GM18868 (cell line): ENCODE measurements around the gene SPATA21.
"Not testable (repeated sequence)": the region's sequence is repeated elsewhere in the genome, so short reads cannot be mapped to it uniquely, and the experiment has no call there.

Source experiments
- ATAC-seq: cut with Tn5 transposase; IDR thresholded peaks from one replicate; pipeline ENCODE4 v1.9.1; 2021; ENCODE audit warnings: mild to moderate bottlenecking, moderate library complexity; ENCODE audit not compliant: unreplicated experiment

Gene SPATA21

GRCh38 chr1:16436946-16437474 is at the start of gene SPATA21:
Gene SPATA21 (minus strand): TSS chr1:16437424. CDS start chr1:16431371, 6,053 bp downstream.
- no peak for ATAC-seq

GRCh38 chr1:16487011-16487410 is 49.8 kb upstream of the SPATA21 start:
- ATAC-seq, result not testable (repeated sequence)

- ATAC-seq, result not testable (repeated sequence)
Observed at GRCh38 chr1:16486316-16486715, 49.1 kb upstream of the SPATA21 start.

GRCh38 chr1:16484931-16485330 is 47.7 kb upstream of the SPATA21 start:
- ATAC-seq, result no peak

- ATAC-seq, result no peak
Observed at GRCh38 chr1:16484501-16484835, 47.2 kb upstream of the SPATA21 start.

GRCh38 chr1:16483639-16484500 is 46.6 kb upstream of the SPATA21 start:
- ATAC-seq, result not testable (repeated sequence)

- not testable (repeated sequence) for ATAC-seq
Observed at GRCh38 chr1:16483146-16483545, 45.9 kb upstream of the SPATA21 start.

- ATAC-seq, result no peak
Observed at GRCh38 chr1:16478091-16478490, 40.9 kb upstream of the SPATA21 start.

GRCh38 chr1:16475771-16476770 is 38.8 kb upstream of the SPATA21 start:
- ATAC-seq, result not testable (repeated sequence)

GRCh38 chr1:16474891-16475290 is 37.7 kb upstream of the SPATA21 start:
- not testable (repeated sequence) for ATAC-seq

- no peak for ATAC-seq
Observed at GRCh38 chr1:16474166-16474800, 37.1 kb upstream of the SPATA21 start.

- no peak for ATAC-seq
Observed at GRCh38 chr1:16468558-16468957, 31.3 kb upstream of the SPATA21 start.

GRCh38 chr1:16464917-16465625 is 27.8 kb upstream of the SPATA21 start:
- no peak for ATAC-seq

GRCh38 chr1:16462773-16463330 is 25.6 kb upstream of the SPATA21 start:
- no peak for ATAC-seq

GRCh38 chr1:16461681-16462080 is 24.5 kb upstream of the SPATA21 start:
- ATAC-seq, result no peak

GRCh38 chr1:16459352-16459925 is 22.2 kb upstream of the SPATA21 start:
- ATAC-seq, result no peak

GRCh38 chr1:16458831-16459230 is 21.6 kb upstream of the SPATA21 start:
- ATAC-seq, result no peak

- not testable (repeated sequence) for ATAC-seq
Observed at GRCh38 chr1:16456151-16456550, 18.9 kb upstream of the SPATA21 start.

GRCh38 chr1:16454909-16455308 is 17.7 kb upstream of the SPATA21 start:
- not testable (repeated sequence) for ATAC-seq
